ENCODE measurements around the gene PHC2. TPM values are rescaled to one million over a fixed set of nuclear protein-coding genes. Genes with fewer than 3 reads are reported as not detected.

Gene PHC2
- total RNA-seq, 1 donor from 2014 or later: 124 TPM

- Histone ChIP-seq H3K27me3 (no peaks in the 10 kb centered on the region), H3K36me3 (no peaks in the 10 kb centered on the region), H3K27ac (no peak overlapping the region), H3K4me3 (no peak overlapping the region), H3K4me1 (peaks cover 21% of the 10 kb centered on the region), H3K9me3 (no peaks in the 10 kb centered on the region)
- peak; percentile 70 for ATAC-seq
- peak; percentile 80 for DNase-seq
- intact Hi-C loops (cut with DNase I): no loop called here
- TF ChIP-seq CTCF (IDR thresholded peaks at IDR 0.05): peak; percentile 84
Measured at GRCh38 chr1:33470495-33471012, 39.7 kb upstream of the PHC2 start.

DNA sequence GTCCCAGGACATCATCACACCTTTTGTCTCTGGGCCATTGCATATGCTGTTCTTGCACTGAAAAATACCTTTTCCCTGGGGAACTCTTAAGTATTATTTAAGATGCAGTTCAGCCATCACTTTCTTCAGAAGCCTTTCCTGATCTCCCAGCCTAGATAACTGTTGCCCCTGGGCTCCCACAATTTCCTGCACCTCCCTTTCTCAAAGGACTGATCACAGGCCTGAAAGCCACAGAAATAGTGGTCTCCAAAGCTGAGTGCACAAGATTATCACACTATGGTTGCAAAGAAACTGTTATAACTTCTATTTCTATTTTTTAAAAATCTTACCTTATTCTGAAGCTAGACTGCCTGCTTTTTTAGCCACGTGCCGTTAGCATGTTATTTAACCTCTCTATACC lies 38.8 kb upstream of the PHC2 start:
- Histone ChIP-seq H3K27ac (no peak overlapping the region), H3K9me3 (no peaks in the 10 kb centered on the region), H3K4me1 (peaks cover 21% of the 10 kb centered on the region), H3K36me3 (no peaks in the 10 kb centered on the region), H3K27me3 (no peaks in the 10 kb centered on the region), H3K4me3 (no peak overlapping the region)
- intact Hi-C loops (cut with DNase I): no loop called here
- ATAC-seq (no peak), DNase-seq (no peak)
- no peak for TF ChIP-seq CTCF (IDR thresholded peaks at IDR 0.05)

DNA sequence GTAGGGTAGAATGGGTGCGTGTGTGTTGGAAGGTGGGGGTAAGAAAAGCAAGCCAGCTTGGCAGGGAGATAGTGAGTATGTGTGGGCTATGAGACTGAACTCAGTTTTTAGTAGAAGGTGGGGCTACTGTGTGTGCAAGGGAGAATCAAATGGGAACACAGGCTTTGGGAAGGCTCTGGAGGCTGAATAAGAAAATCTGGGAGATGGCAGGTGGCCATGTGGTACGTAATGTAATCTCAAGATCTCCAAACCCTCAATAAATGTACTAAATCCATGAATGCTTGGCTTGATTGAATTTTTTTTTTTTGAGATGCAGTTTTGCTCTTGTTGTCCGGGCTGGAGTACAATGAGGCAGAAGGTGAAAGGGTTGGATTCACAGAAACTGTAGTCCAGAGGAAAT lies 38.1 kb upstream of the PHC2 start:
- intact Hi-C loops (cut with DNase I): no loop called here
- ATAC-seq (no peak), DNase-seq (no peak)
- Histone ChIP-seq H3K27me3 (no peaks in the 10 kb centered on the region), H3K36me3 (no peaks in the 10 kb centered on the region), H3K9me3 (no peaks in the 10 kb centered on the region), H3K27ac (no peak overlapping the region), H3K4me1 (peaks cover 21% of the 10 kb centered on the region), H3K4me3 (no peak overlapping the region)
- TF ChIP-seq CTCF (IDR thresholded peaks at IDR 0.05): no peak

GRCh38 chr1:33468531-33468930 lies 37.6 kb upstream of the PHC2 start:
- Histone ChIP-seq H3K4me3 (no peak overlapping the region), H3K9me3 (no peaks in the 10 kb centered on the region), H3K36me3 (no peaks in the 10 kb centered on the region), H3K27ac (no peak overlapping the region), H3K4me1 (peaks cover 21% of the 10 kb centered on the region), H3K27me3 (no peaks in the 10 kb centered on the region)
- no peak for TF ChIP-seq CTCF (IDR thresholded peaks at IDR 0.05)
- intact Hi-C loops (cut with DNase I): no loop called here
- DNase-seq (no peak), ATAC-seq (no peak)

DNA sequence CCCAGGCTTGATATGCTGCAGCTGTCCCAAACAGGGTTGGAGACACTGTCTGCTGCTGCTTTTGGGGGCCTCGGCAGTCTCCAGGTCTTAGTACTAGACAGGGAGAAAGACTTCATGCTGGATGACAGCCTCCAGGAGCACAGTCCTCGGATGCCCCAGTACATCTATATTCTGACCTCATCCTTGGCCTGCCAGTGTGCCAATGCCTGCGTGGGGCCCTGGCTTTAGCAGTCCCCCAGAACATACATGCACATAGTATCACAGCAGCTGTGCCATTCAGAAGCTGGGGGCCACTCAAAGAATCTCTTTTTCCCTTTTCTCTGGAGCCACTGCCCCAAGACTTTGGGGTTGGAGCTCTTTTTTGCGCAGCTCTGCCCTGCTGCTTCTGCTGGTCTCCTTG lies 37.1 kb upstream of the PHC2 start:
- no peak for ATAC-seq
- intact Hi-C loops (cut with DNase I): no loop called here
- no peak overlapping the region for H3K4me3 ChIP-seq
- H3K27me3 ChIP-seq: no peaks in the 10 kb centered on the region
- H3K27ac ChIP-seq: no peak overlapping the region
- no peaks in the 10 kb centered on the region for H3K9me3 ChIP-seq
- peaks cover 17% of the 10 kb centered on the region for H3K4me1 ChIP-seq
- no peak for DNase-seq
- TF ChIP-seq CTCF (IDR thresholded peaks at IDR 0.05): no peak
- H3K36me3 ChIP-seq: no peaks in the 10 kb centered on the region

DNA sequence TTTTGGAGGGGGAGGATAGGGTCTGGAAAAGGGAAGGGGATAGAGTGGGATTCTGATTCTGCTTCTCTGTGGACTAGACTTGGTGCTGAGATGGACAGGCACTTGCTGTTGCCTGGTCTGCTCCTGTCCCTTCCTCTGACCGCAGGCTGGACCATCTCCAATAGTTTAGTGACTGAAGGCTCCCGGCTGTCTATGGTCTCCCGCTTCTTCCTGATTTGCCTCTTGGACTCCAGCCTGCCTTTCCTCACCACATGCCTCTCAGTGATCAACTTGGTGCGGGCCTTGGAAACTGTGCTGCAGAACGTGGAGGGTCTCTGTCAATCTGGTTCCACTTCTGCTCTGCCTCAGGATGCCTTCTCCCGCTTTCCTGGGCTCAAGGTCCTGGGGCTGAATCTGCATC lies 35.3 kb upstream of the PHC2 start:
- H3K4me3 ChIP-seq: no peak overlapping the region
- ATAC-seq (no peak), DNase-seq (no peak)
- TF ChIP-seq CTCF (IDR thresholded peaks at IDR 0.05): no peak
- no peaks in the 10 kb centered on the region for H3K27me3 ChIP-seq
- H3K9me3 ChIP-seq: no peaks in the 10 kb centered on the region
- no peaks in the 10 kb centered on the region for H3K36me3 ChIP-seq
- H3K4me1 ChIP-seq: peaks cover 9% of the 10 kb centered on the region
- no peak overlapping the region for H3K27ac ChIP-seq
- intact Hi-C loops (cut with DNase I): no loop called here

Measured in upper lobe of right lung (tissue), 1 donor.